HG03378 (cell line): ENCODE data around the gene SIMC1.
"Not testable (repeated sequence)": the region's sequence is repeated elsewhere in the genome, so short reads cannot be mapped to it uniquely, and the experiment has no call there.

ENCODE experiments used
- ATAC-seq: cut with Tn5 transposase; IDR thresholded peaks from one replicate; pipeline ENCODE4 v1.9.1; 2021; ENCODE audit warnings: mild to moderate bottlenecking, moderate library complexity; ENCODE audit not compliant: unreplicated experiment

SIMC1 gene

DNA sequence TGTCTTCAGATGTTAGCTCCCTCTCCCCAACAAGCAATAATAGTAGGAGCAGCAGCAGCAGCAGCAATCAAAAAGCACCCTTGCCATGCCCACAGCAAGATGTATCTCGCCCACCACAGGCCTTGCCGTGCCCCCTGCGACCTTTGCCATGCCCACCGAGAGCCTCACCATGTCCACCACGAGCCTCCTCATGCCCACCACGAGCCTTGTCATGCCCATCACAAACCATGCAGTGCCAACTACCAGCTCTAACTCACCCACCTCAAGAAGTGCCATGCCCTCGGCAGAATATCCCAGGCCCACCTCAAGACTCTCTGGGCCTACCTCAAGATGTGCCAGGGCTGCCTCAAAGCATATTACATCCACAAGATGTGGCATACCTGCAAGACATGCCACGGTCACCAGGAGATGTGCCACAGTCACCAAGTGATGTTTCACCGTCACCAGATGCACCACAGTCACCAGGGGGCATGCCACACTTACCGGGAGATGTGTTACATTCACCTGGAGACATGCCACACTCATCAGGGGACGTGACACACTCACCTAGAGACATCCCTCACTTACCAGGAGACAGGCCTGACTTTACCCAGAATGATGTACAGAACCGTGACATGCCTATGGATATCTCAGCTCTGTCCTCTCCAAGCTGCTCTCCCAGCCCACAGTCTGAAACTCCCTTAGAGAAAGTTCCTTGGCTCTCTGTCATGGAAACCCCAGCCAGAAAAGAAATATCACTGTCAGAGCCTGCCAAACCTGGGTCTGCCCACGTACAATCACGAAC, 52.0 kb downstream of the SIMC1 start:
- not testable (repeated sequence) for ATAC-seq

DNA sequence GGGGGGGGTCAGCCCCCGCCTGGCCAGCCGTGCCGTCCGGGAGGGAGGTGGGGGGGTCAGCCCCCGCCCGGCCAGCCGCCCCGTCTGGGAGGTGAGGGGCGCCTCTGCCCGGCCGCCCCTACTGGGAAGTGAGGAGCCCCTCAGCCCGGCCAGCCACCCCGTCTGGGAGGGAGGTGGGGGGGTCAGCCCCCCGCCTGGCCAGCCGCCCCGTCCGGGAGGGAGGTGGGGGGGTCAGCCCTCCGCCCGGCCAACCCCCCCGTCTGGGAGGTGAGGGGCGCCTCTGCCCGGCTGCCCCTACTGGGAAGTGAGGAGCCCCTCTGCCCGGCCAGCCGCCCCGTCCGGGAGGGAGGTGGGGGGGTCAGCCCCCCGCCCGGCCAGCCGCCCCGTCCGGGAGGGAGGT, 67.1 kb downstream of the SIMC1 start:
- not testable (repeated sequence) for ATAC-seq

DNA sequence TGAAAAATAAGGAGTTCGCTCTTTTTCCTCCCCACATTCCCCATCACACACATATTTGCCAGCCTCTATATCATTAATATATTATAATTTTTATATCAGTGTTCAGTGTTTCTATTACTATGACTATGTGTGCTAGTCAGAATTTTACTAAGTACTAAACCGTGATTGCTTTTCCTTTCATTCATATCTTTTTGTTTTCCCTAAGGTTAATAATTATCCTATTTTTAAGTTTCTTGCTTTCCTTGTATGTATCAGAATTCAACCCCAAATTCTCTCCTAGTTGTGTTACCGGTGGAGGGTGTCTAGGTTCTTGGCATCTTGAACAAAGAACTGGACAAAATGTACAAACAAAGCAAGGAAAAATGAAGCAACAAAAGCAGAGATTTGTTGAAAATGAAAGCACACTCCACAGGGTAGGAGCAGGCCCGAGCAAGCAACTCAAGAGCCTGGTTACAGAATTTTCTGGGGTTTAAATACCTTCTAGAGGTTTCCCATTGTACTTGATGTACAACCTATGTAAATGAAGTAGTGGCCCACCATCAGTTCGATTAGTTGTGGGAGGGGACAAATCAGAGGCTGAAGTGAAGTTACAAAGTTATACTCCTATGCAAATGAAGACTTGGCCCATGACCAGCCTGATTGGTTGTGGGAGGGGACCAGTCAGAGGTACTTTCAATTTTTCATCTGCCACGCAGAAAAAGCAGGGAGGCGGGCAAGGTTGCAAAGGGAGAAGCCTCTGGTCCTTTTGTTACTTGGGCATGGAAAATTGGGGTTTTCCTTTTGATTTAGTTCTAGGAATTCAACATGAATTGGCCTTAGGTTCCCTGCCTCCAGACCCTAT, 79.5 kb downstream of the SIMC1 start:
- ATAC-seq, result no peak

GRCh38 chr5:176319827-176320554, 81.8 kb downstream of the SIMC1 start:
- no peak for ATAC-seq

DNA sequence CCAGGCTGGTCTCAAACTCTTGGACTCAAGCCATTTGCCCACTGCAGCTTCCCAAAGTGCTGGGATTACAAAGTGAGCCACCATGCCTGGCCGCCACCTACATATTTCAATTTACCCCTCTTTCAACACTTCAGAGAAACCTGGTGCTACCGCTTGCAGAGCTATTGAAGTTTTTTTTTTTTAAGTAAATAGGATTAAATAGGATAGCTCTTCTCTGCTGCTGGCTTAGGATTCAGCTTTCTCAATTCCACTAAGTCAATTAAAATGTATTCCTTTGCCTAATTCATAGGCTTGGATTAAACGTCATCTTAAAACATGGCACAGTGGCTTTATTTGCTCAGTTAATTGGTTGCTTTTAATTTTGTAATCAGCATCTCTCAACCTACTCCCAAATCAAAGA, 82.4 kb downstream of the SIMC1 start:
- ATAC-seq, result no peak

DNA sequence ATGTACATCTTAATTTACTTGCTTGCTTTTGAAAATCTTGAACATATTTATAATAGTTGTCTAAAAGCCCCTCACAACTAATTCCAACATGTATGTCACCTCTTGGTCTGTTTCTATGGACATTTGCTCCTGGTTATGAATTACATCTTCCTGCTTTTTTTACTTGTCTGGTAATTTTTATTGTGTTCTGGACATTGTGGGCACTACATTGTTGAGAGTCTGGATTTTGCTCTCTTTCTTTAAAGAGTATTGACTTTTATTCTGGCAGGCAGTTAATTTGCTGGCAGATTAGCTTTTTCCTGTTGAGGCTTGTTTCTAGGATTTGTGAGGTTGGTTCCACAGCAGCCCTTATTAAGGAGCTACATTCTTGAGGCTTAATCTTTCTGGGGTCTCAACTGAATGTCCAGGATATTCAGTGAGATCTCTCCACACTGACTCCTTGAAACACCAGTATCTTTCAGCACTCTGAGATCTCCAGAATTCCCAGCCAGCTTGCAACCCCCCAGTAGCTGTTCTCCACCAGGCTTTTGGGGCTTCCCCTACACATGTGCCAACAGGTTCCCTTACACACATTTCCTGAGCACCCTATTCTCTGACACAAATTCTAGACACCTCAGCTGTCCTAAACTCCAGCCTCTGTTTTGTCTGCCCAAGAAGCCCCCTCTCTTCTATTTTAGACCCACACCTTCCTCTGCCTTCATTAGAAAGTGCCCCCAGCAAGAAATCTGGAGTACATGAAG, 96.0 kb downstream of the SIMC1 start:
- no peak for ATAC-seq

- ATAC-seq, result no peak
Measured at GRCh38 chr5:176337913-176338312, 99.7 kb downstream of the SIMC1 start.

- ATAC-seq, result no peak
Measured at GRCh38 chr5:176339304-176339703, 101.1 kb downstream of the SIMC1 start.

GRCh38 chr5:176341325-176342157, 103.3 kb downstream of the SIMC1 start:
- ATAC-seq, result no peak

- no peak for ATAC-seq
Measured at GRCh38 chr5:176342158-176342483, 103.9 kb downstream of the SIMC1 start.

- ATAC-seq, result no peak
Measured at GRCh38 chr5:176342766-176343458, 104.7 kb downstream of the SIMC1 start.

DNA sequence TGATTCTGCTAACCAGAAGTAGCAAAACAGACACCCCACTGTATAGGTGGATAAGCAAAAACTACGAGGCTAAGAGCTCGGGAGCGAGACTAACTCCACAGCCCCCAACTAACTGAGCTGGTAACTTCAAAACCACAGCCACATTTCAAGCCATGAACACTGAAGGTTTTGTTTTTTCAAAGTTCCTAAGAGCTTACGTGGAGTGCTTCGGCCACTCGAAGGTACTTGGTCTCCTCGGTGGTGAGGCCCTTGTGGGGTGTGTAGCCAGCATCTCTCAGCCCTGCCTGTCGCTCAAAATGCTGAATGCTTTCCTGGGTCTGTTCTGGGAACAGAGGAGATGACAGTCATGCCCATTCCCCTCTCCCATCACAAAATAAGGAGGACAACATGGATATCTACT, 112.2 kb downstream of the SIMC1 start:
- no peak for ATAC-seq

DNA sequence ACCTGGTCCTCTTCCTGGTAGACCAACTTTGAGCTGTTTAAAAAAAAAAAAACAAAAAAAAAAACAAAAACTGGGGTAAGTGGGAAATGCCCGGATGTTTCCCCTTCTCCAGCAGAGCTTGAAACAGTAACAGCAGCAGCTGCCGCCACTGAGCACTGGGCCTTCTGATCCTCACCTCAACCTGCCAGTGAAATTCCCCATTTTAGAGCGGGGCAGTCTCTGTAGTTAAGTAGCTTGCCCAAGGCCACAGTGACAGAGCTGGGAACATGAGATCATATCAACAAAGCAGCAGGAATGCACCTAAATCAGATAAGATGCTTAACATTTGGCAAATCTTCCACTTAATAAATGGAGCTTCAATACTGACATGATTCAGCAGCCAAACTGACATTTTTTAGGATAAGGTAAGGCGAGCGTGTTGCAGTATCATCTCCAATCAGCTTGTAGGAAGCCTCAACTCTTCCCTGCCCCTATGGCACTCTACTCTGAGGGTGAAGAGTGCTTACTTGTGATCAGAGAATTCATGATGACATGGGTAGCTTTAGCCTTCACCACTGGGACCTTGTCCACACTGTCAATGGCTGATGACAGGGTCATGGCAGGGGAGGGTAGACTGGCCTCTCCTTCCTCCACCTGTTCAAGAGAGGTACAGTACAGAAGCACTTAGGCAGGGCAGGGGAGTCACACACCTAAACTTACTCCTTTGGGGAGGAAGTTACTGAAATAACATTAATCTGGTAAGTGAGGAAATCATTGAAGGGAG, 114.1 kb downstream of the SIMC1 start:
- no peak for ATAC-seq

GRCh38 chr5:176353533-176353932, 115.3 kb downstream of the SIMC1 start:
- ATAC-seq, result no peak

DNA sequence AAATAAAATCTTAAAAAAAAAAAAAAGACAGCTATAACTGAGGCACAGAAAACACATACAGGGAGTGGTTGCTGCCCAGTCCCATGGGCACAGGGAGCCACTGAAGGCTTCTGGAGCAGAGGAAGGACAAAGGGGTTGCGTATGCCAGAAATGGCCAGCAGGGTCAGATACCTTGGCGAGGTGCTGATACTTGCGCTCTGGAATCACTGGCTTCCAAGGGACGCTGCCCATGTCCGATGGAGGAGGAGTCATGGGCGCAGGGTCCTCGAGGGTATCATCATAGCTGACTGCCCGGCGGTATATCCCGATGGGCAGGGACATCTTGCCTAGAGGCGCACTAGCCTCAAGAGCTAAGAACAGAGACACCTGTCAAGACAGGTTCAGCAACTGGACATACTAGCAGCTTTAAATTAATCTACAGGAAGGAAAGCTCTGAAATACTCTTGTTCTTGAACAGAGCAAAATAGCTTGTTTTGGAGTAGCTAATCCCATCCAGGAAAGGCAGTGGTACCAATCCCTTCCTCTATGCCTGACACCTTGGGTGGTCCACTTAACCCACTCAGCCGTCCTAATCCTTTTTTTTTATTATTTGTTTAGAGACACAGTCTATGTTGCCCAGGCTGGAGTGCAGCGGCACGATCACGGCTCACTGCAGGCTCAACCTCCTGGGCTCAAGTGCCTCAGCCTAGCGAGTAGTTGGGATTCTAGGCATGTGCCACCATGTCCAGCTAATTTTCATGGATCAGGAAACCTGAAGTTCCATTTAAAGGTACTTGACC, 117.4 kb downstream of the SIMC1 start:
- no peak for ATAC-seq

GRCh38 chr5:176356179-176356566, 117.9 kb downstream of the SIMC1 start:
- no peak for ATAC-seq

GRCh38 chr5:176359658-176360057, 121.4 kb downstream of the SIMC1 start:
- ATAC-seq, result no peak

GRCh38 chr5:176360894-176361436, 122.7 kb downstream of the SIMC1 start:
- no peak for ATAC-seq
